ENCODE measurements around the gene ROR2.

The ROR2 gene

DNA sequence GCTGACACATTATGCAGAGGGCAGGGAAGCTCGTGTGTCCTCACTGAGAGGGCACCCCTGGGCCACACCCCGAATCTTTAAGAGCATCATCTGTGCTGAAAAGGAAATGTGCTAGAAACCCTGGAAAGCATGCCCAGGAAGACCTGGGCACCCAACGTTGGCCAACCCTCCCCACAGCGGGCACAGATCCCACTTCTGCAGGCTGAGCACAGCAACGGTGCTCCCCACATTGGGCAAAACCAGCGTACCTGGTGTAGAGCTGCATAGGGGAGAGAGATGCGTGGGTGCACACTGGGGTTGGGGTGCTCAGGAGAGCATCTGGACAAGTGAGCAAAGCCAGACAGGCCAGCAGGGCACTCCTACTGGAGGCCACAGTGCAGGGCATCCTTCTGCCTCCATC, 32.6 kb downstream of the ROR2 start:
- in situ Hi-C loops (cut with MboI; ENCODE audit: low pct_unique_long_range_greater_than_20kb, low sequenced_read_pairs, unreplicated experiment), result no loop called here
- TF ChIP-seq CTCF (IDR thresholded peaks at IDR 0.05; ENCODE audit: extremely low read depth, insufficient read depth, missing control alignments), result no peak
- DNase-seq (ENCODE audit: low spot score), result no peak

- TF ChIP-seq CTCF (IDR thresholded peaks at IDR 0.05; ENCODE audit: extremely low read depth, insufficient read depth, missing control alignments), result no peak
- DNase-seq (ENCODE audit: low spot score), result no peak
- in situ Hi-C loops (cut with MboI; ENCODE audit: low pct_unique_long_range_greater_than_20kb, low sequenced_read_pairs, unreplicated experiment), result no loop called here
Measured at GRCh38 chr9:91915524-91916263, 34.3 kb downstream of the ROR2 start.

GRCh38 chr9:91914937-91915336, 35.1 kb downstream of the ROR2 start:
- no peak for TF ChIP-seq CTCF (IDR thresholded peaks at IDR 0.05; ENCODE audit: extremely low read depth, insufficient read depth, missing control alignments)
- in situ Hi-C loops (cut with MboI; ENCODE audit: low pct_unique_long_range_greater_than_20kb, low sequenced_read_pairs, unreplicated experiment), result no loop called here
- no peak for DNase-seq (ENCODE audit: low spot score)

DNA sequence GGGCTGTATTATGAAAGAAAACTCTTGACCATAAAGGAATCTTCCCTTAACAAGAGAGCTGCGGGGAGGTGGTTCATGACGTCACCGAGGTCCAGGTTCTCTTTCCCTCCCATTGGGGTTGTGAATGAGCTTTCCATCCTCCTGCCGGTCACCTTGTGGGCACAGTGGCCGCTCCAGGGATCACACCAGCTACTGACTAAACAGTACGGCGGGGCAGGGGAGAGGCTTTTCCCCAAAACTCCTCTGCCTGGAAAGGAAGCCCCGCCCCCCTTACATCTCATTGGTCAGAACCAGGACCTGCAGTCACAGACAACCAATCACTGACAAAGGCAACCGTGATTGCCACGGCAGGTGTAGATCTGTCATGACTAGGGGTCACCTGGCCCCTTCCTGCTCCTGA, 35.6 kb downstream of the ROR2 start:
- no peak for TF ChIP-seq CTCF (IDR thresholded peaks at IDR 0.05; ENCODE audit: extremely low read depth, insufficient read depth, missing control alignments)
- DNase-seq (ENCODE audit: low spot score), result no peak
- in situ Hi-C loops (cut with MboI; ENCODE audit: low pct_unique_long_range_greater_than_20kb, low sequenced_read_pairs, unreplicated experiment), result no loop called here

DNA sequence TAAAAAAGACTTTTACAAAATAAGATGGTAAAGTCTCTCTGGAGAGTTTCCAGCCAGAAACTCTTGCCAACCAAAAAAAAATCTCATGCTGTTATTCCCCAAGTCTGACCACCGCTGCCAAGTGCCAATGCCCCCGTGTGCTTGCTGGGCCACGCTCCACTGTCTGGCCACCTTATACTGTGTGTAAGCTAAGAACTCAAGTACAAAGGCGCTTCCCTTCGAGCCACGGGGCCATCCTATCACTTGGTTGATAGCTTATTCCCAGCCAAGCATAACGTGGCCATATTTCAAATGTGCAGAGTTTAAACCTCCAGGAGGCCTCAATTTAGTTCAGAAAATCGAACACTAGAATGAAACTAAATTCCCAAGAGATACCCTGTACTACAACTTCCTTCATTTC, 36.0 kb downstream of the ROR2 start:
- no peak for TF ChIP-seq CTCF (IDR thresholded peaks at IDR 0.05; ENCODE audit: extremely low read depth, insufficient read depth, missing control alignments)
- no peak for DNase-seq (ENCODE audit: low spot score)
- in situ Hi-C loops (cut with MboI; ENCODE audit: low pct_unique_long_range_greater_than_20kb, low sequenced_read_pairs, unreplicated experiment), result no loop called here

DNA sequence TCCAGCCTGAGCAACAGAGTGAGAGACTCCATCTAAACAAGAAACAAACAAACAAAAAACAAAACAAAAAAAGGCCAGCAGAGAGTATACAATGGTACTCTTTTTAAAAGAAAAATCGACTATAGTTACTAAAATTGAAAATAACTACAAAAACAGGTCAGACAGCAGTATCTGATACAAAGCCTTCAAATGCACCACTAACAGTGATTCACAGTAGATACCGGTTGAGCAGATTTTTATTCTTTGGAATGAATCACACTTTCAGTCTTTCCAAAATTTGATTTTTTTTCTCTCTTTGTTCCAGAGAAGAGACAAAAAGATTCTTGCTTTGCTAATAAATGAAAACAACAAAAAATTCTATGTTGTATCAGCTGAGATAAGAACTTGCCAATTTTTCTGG, 36.9 kb downstream of the ROR2 start:
- in situ Hi-C loops (cut with MboI; ENCODE audit: low pct_unique_long_range_greater_than_20kb, low sequenced_read_pairs, unreplicated experiment), result no loop called here
- DNase-seq (ENCODE audit: low spot score), result no peak
- TF ChIP-seq CTCF (IDR thresholded peaks at IDR 0.05; ENCODE audit: extremely low read depth, insufficient read depth, missing control alignments), result no peak
